ENCODE data around the gene PHF19. TPM values are rescaled to one million over a fixed set of nuclear protein-coding genes. Genes with fewer than 3 reads are reported as not detected.

PHF19 gene
- total RNA-seq, 4 donors from 2014 or later: 11.3 to 15.5 (median 13.8) TPM

- WGBS: 81% methylated on average over 7 of the region's 7 CpGs
These were observed 20.9 kb downstream of the PHF19 start for GRCh38 chr9:120855827-120856670.

DNA sequence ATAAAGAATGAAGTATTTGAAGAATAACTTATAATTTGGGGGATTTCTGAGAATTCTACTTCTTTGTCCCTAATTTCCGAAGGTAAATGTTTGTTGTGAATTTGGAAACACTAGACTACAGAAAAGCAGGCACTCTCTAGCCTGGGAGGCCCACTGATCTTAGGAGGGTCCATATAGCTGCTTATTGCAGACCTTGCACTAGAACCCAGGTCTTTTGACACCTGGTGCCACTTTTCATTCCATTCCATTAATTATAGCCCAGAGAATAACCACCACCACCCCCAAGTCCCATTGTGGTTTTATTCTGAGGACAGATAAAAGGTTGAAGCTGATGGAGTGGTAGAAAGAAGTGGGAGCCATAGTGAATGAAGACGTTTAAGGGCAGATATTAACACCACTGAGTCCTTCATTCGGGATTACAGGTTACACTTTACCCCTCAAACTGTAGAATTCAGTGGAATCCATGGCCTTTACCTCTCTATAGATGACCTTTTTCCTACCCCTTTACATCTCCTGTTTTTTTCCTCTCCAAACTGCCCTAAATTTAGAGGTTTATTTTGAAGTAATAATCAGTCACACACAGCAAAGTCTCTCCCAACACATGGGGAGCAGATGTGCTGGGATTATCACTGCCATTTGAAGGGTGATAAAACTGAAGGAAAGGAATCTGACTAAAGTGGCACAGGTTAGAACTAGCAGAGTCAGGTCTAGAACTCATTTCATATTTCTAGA is 22.2 kb downstream of the PHF19 start:
- Histone ChIP-seq H3K27me3 (no peaks in the 10 kb centered on the region), H3K36me3 (peaks cover 38% of the 10 kb centered on the region), H3K4me3 (no peak overlapping the region), H3K27ac (no peak overlapping the region), H3K4me1 (peaks cover 3% of the 10 kb centered on the region), H3K9me3 (no peaks in the 10 kb centered on the region)
- WGBS: 77% methylated on average over 3 of the region's 3 CpGs
- no peak for DNase-seq (ENCODE audit: low spot score in 2 of 2)
- TF ChIP-seq, protein P1, sequence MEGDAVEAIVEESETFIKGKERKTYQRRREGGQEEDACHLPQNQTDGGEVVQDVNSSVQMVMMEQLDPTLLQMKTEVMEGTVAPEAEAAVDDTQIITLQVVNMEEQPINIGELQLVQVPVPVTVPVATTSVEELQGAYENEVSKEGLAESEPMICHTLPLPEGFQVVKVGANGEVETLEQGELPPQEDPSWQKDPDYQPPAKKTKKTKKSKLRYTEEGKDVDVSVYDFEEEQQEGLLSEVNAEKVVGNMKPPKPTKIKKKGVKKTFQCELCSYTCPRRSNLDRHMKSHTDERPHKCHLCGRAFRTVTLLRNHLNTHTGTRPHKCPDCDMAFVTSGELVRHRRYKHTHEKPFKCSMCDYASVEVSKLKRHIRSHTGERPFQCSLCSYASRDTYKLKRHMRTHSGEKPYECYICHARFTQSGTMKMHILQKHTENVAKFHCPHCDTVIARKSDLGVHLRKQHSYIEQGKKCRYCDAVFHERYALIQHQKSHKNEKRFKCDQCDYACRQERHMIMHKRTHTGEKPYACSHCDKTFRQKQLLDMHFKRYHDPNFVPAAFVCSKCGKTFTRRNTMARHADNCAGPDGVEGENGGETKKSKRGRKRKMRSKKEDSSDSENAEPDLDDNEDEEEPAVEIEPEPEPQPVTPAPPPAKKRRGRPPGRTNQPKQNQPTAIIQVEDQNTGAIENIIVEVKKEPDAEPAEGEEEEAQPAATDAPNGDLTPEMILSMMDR (IDR thresholded peaks at IDR 0.05): no peak
- TF ChIP-seq POLR2A (IDR thresholded peaks at IDR 0.05): no peak
- no peak for TF ChIP-seq POLR2AphosphoS5 (IDR thresholded peaks at IDR 0.05)
- no peak for TF ChIP-seq EP300 (IDR thresholded peaks at IDR 0.05)

More at GRCh38 chr9:120855827-120856670, 20.9 kb downstream of the PHF19 start:
- TF ChIP-seq POLR2AphosphoS5 (IDR thresholded peaks at IDR 0.05) (no peak), POLR2A (IDR thresholded peaks at IDR 0.05) (no peak), EP300 (IDR thresholded peaks at IDR 0.05) (no peak)
- TF ChIP-seq, protein P1 (IDR thresholded peaks at IDR 0.05): no peak
- H3K27ac ChIP-seq: no peak overlapping the region
- H3K4me1 ChIP-seq: peaks cover 3% of the 10 kb centered on the region
- H3K4me3 ChIP-seq: no peak overlapping the region
- no peaks in the 10 kb centered on the region for H3K9me3 ChIP-seq
- H3K27me3 ChIP-seq: no peaks in the 10 kb centered on the region
- no peak for DNase-seq (ENCODE audit: low spot score in 2 of 2)
- H3K36me3 ChIP-seq: peaks cover 51% of the 10 kb centered on the region

- Histone ChIP-seq H3K36me3 (peaks cover 29% of the 10 kb centered on the region), H3K27ac (no peak overlapping the region), H3K4me1 (peaks cover 3% of the 10 kb centered on the region), H3K4me3 (no peak overlapping the region), H3K9me3 (no peaks in the 10 kb centered on the region), H3K27me3 (no peaks in the 10 kb centered on the region)
- TF ChIP-seq EP300 (IDR thresholded peaks at IDR 0.05) (no peak), POLR2A (IDR thresholded peaks at IDR 0.05) (no peak), POLR2AphosphoS5 (IDR thresholded peaks at IDR 0.05) (no peak)
- TF ChIP-seq, protein P1 (IDR thresholded peaks at IDR 0.05): no peak
- DNase-seq (ENCODE audit: low spot score in 2 of 2): no peak
- 86% methylated on average over 6 of the region's 6 CpGs for WGBS
These were observed 23.8 kb downstream of the PHF19 start for GRCh38 chr9:120853198-120853597.

DNA sequence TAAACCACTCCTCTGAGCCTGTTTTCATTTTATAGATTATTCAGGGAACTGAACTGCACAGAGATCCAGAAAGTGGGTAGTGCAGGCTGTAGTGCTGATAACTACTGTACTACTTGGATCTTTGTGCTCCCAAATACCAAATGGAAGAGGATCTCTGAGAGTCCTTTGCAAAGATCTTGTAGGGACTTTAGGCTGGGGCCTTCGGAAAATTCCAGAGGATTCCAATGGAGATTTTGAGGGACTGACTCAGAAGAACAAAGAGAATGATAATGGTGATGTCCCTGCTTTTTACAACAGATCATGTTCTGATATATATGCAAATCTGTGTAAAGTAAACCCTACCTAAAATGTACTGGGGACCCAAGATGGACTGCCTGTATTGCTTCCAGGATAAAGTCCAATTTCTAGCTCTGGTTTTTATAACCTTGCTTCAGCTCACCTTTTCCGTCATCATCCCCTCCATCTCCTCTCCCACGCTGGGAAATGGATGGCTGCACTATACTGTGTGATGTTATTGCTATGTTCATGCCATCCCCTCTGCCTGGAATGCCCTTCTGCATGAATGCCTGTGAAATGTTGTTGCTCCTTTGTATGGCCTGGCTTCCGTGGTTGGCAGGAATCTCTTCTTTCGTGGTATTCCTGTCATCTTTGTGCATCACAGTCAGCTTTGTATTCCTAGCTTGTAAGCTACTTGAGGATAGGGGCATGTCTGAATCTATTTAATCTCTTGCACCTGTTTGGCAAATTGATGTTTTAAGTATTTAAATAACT is 24.6 kb downstream of the PHF19 start:
- Histone ChIP-seq H3K36me3 (peaks cover 21% of the 10 kb centered on the region), H3K27ac (no peak overlapping the region), H3K27me3 (no peaks in the 10 kb centered on the region), H3K9me3 (no peaks in the 10 kb centered on the region), H3K4me3 (no peak overlapping the region), H3K4me1 (peaks cover 3% of the 10 kb centered on the region)
- no peak for DNase-seq (ENCODE audit: low spot score in 2 of 2)
- 69% methylated on average over 5 of the region's 5 CpGs for WGBS
- TF ChIP-seq POLR2AphosphoS5 (IDR thresholded peaks at IDR 0.05) (no peak), EP300 (IDR thresholded peaks at IDR 0.05) (no peak), POLR2A (IDR thresholded peaks at IDR 0.05) (no peak)
- TF ChIP-seq, protein P1 (IDR thresholded peaks at IDR 0.05): no peak
